K562 (cell line): ENCODE data around the gene SLC26A11. TPM values are rescaled to one million over a fixed set of nuclear protein-coding genes. Genes with fewer than 3 reads are reported as not detected.
A peak's percentile ranks its signal among the peaks of the same experiment; 100 is the strongest.

Source experiments
- CBX8 ChIP-seq: fragments of 200-600 bp; sonication (generic); IDR thresholded peaks from 2 replicates; pipeline ENCODE4 v1.6.1; 2012; ENCODE audit warnings: borderline replicate concordance, mixed run types, low read depth, mild to moderate bottlenecking, moderate library complexity, mixed read lengths, low read length, control low read depth, inconsistent platforms; ENCODE audit not compliant: poor library complexity, severe bottlenecking; ENCODE audit errors: extremely low read depth
- KLF16 ChIP-seq: IDR thresholded peaks from 2 replicates; pipeline ENCODE4 v1.6.1; 2016; ENCODE audit warnings: antibody characterized with exemption
- MTA3 ChIP-seq: fragments of 450-650 bp; formaldehyde crosslinking; IDR thresholded peaks from 2 replicates; pipeline ENCODE4 v1.6.1; 2017; ENCODE audit warnings: mild to moderate bottlenecking, borderline replicate concordance
- MXI1 ChIP-seq: IDR thresholded peaks from 2 replicates; pipeline ENCODE4 v1.6.1; 2011; ENCODE audit warnings: low read depth, mild to moderate bottlenecking, improper control_type of control experiment, low read length
- MYNN ChIP-seq, 2 experiments: sonication (generic); formaldehyde crosslinking in 1 of 2; IDR thresholded peaks; 2 replicates each; pipeline versions ENCODE4 v1.5.0 to v1.6.1; 2016 to 2020; ENCODE audit warnings: antibody characterized with exemption in 1 of 2, missing genetic modification reagents in 1 of 2
- NCOA2 ChIP-seq, 2 experiments: fragments of 450-650 bp; IDR thresholded peaks; 2 replicates each; pipeline ENCODE4 v1.6.1; 2018; ENCODE audit warnings: mild to moderate bottlenecking in 2 of 2, moderate library complexity in 1 of 2; ENCODE audit not compliant: partially characterized antibody in 2 of 2
- RBM14 ChIP-seq: fragments of 200-400 bp; formaldehyde crosslinking; IDR thresholded peaks from 2 replicates; pipeline ENCODE4 v1.6.1; 2018; ENCODE audit warnings: low read depth, mild to moderate bottlenecking, low read length, moderate library complexity, borderline replicate concordance; ENCODE audit not compliant: insufficient read depth
- SIRT6 ChIP-seq: IDR thresholded peaks from one replicate; pipeline ENCODE4 v1.6.1; 2012; ENCODE audit warnings: low read depth, mild to moderate bottlenecking, control low read depth, inconsistent platforms, low read length, moderate library complexity
- ZSCAN29 ChIP-seq: fragments of 450-650 bp; IDR thresholded peaks from 2 replicates; pipeline ENCODE4 v1.6.1; 2017
- ZZZ3 ChIP-seq: fragments of 450-650 bp; IDR thresholded peaks from 2 replicates; pipeline ENCODE4 v1.6.1; 2016; ENCODE audit warnings: antibody characterized with exemption, mild to moderate bottlenecking, moderate library complexity
- polyA plus RNA-seq, 8 experiments: library from polyadenylated mRNA; depleted of rRNA in 4 of 8; stranded (reverse) in 5 of 8; unstranded in 3 of 8; fragments of >200 nt; fragmentation: Nextera tagmentation in 2 of 8; fragmentation: Illumina TruSeq in 1 of 8; extraction: Ambion mirVana in 2 of 8; extraction: Trizol in 1 of 8; gene quantifications; 2 replicates each; pipeline versions ENCODE4 v1.2.1 to v1.2.3, GENCODE V29; 2011 to 2014; ENCODE audit warnings: inconsistent platforms in 1 of 8, missing spikeins in 1 of 8
- total RNA-seq, 7 experiments: library from RNA; depleted of rRNA in 6 of 7; stranded (reverse); fragments of >200 nt in 6 of 7; fragmentation: Illumina TruSeq in 2 of 7; extraction: Trizol in 2 of 7; gene quantifications; 2 replicates each; pipeline versions ENCODE4 v1.2.1 to v1.2.3, GENCODE V29; 2011 to 2021; ENCODE audit warnings: low replicate concordance in 1 of 7
- TF ChIP-seq, protein P1 (sequence below): IDR thresholded peaks from 2 replicates; pipeline ENCODE4 v1.6.1; 2014; ENCODE audit warnings: antibody characterized with exemption
- TF ChIP-seq, protein P2 (sequence below), 2 experiments: fragments of 250-450 bp in 1 of 2; fragments of 450-650 bp in 1 of 2; sonication (Bioruptor Pico) in 1 of 2; IDR thresholded peaks; 2 replicates each; pipeline versions ENCODE4 v1.6.1 to v1.8.0; 2016 to 2021; ENCODE audit warnings: mild to moderate bottlenecking in 2 of 2, moderate library complexity in 2 of 2, missing compliant biosample characterization in 1 of 2, missing genetic modification characterization in 1 of 2
- TF ChIP-seq, protein P3 (sequence below): fragments of 450-650 bp; IDR thresholded peaks from 2 replicates; pipeline ENCODE4 v1.6.1; 2016; ENCODE audit warnings: low read depth
- TF ChIP-seq, protein P4 (sequence below): fragments of 250-450 bp; sonication (Bioruptor Pico); IDR thresholded peaks from 2 replicates; pipeline ENCODE4 v1.8.0; 2021; ENCODE audit warnings: mild to moderate bottlenecking, moderate library complexity

Gene SLC26A11
- total and polyA plus RNA-seq, 9 of the 15 experiments (the other 6 are each of a cell fraction or from before 2014, with no cell fraction given), result 0.06 to 3.1 (median 1.2) TPM; not detected in 1

DNA sequence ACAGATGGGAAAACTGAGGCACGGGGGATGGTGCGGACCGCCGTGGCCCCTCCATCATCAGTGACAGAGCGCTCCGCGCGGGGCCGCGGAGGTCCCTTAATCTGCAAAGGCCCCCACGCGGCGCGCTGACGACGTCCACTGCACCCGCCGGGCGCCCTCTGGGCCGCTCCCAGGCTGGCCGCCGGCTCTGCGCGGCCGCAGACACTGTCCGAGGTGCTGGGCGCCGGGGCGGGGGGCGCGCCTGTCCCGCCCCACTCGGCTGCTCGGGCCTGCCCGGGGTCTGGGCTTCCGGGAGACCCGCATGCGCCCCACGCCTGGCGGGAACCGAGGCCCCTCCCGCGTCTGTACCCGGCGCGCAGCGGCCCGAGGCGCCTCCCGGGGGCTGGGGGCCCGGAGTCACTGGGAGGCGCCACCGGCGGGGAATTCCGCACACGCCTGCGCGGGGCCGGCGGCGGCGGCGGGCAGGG is 39.9 kb downstream of the SLC26A11 start (continued):
- TF ChIP-seq MYNN (IDR thresholded peaks at IDR 0.05) (no peak), MYNN (CRISPR knock-in tag; IDR thresholded peaks at IDR 0.05) (no peak), KLF16 (no peak), NCOA2 (IDR thresholded peaks at IDR 0.05; ENCODE audit: partially characterized antibody in 2 of 2) (no peak), ZSCAN29 (no peak), RBM14 (no peak), SIRT6 (no peak), MTA3 (peak; percentile 47; the same call in 1 of the 2 replicates), ZZZ3 (no peak), MXI1 (no peak), CBX8 (no peak)
- TF ChIP-seq, protein P1, sequence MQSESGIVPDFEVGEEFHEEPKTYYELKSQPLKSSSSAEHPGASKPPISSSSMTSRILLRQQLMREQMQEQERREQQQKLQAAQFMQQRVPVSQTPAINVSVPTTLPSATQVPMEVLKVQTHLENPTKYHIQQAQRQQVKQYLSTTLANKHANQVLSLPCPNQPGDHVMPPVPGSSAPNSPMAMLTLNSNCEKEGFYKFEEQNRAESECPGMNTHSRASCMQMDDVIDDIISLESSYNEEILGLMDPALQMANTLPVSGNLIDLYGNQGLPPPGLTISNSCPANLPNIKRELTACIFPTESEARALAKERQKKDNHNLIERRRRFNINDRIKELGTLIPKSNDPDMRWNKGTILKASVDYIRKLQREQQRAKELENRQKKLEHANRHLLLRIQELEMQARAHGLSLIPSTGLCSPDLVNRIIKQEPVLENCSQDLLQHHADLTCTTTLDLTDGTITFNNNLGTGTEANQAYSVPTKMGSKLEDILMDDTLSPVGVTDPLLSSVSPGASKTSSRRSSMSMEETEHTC, result no peak
- TF ChIP-seq, protein P2, sequence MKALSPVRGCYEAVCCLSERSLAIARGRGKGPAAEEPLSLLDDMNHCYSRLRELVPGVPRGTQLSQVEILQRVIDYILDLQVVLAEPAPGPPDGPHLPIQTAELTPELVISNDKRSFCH (CRISPR knock-in tag; IDR thresholded peaks at IDR 0.05), result no peak
- TF ChIP-seq, protein P2 (tag; IDR thresholded peaks at IDR 0.05), result peak; percentile 84
- TF ChIP-seq, protein P3, sequence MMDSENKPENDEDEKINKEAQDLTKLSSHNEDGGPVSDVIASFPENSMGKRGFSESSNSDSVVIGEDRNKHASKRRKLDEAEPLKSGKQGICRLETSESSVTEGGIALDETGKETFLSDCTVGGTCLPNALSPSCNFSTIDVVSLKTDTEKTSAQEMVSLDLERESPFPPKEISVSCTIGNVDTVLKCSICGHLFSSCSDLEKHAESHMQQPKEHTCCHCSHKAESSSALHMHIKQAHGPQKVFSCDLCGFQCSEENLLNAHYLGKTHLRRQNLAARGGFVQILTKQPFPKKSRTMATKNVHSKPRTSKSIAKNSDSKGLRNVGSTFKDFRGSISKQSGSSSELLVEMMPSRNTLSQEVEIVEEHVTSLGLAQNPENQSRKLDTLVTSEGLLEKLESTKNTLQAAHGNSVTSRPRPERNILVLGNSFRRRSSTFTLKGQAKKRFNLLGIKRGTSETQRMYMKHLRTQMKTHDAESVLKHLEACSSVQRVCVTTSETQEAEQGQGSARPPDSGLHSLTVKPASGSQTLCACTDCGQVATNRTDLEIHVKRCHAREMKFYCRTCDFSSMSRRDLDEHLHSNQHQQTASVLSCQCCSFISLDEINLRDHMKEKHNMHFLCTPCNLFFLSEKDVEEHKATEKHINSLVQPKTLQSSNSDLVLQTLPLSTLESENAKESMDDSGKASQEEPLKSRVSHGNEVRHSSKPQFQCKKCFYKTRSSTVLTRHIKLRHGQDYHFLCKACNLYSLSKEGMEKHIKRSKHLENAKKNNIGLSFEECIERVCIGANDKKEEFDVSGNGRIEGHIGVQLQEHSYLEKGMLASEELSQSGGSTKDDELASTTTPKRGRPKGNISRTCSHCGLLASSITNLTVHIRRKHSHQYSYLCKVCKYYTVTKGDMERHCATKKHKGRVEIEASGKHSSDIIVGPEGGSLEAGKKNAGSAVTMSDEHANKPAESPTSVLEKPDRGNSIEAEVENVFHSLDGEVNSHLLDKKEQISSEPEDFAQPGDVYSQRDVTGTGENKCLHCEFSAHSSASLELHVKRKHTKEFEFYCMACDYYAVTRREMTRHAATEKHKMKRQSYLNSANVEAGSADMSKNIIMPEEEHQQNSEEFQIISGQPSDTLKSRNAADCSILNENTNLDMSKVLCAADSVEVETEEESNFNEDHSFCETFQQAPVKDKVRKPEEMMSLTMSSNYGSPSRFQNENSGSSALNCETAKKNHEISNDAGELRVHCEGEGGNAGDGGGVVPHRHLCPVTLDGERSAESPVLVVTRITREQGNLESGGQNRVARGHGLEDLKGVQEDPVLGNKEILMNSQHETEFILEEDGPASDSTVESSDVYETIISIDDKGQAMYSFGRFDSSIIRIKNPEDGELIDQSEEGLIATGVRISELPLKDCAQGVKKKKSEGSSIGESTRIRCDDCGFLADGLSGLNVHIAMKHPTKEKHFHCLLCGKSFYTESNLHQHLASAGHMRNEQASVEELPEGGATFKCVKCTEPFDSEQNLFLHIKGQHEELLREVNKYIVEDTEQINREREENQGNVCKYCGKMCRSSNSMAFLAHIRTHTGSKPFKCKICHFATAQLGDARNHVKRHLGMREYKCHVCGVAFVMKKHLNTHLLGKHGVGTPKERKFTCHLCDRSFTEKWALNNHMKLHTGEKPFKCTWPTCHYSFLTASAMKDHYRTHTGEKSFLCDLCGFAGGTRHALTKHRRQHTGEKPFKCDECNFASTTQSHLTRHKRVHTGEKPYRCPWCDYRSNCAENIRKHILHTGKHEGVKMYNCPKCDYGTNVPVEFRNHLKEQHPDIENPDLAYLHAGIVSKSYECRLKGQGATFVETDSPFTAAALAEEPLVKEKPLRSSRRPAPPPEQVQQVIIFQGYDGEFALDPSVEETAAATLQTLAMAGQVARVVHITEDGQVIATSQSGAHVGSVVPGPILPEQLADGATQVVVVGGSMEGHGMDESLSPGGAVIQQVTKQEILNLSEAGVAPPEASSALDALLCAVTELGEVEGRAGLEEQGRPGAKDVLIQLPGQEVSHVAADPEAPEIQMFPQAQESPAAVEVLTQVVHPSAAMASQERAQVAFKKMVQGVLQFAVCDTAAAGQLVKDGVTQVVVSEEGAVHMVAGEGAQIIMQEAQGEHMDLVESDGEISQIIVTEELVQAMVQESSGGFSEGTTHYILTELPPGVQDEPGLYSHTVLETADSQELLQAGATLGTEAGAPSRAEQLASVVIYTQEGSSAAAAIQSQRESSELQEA, result no peak
- TF ChIP-seq, protein P4, sequence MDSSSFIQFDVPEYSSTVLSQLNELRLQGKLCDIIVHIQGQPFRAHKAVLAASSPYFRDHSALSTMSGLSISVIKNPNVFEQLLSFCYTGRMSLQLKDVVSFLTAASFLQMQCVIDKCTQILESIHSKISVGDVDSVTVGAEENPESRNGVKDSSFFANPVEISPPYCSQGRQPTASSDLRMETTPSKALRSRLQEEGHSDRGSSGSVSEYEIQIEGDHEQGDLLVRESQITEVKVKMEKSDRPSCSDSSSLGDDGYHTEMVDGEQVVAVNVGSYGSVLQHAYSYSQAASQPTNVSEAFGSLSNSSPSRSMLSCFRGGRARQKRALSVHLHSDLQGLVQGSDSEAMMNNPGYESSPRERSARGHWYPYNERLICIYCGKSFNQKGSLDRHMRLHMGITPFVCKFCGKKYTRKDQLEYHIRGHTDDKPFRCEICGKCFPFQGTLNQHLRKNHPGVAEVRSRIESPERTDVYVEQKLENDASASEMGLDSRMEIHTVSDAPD (CRISPR knock-in tag), result no peak
